ENCODE results near the gene DCHS2. TPM values are rescaled to one million over a fixed set of nuclear protein-coding genes. Genes with fewer than 3 reads are reported as not detected.

Gene DCHS2
- total RNA-seq, 2 experiments from 2014 or later, result not detected

DNA sequence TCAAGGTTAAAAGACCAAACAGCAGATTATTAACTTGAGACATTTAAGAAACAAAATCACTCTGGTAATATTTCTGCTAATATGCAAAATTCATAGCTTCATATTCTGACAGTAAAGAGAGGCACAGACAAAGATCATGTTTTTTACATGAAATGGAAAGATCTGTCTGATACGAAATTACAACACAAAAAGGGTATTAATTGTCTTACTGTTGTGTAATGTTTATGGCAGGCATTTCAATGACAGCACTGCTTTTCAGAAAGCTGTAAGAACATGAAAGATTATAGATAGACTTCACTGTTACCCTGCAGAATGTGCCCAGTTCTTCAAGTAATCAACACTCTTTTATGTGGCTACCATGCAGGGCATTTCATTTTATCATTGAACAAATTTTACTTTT lies 15.4 kb downstream of the DCHS2 start:
- Histone ChIP-seq H3K27ac (ENCODE audit: low read depth, low read length, poor library complexity, severe bottlenecking) (no peak overlapping the region), H3K4me2 (ENCODE audit: low read length) (no peak overlapping the region), H3K9me3 (ENCODE audit: low read length) (no peaks in the 10 kb centered on the region), H3K36me3 (ENCODE audit: insufficient read depth, low read length) (no peaks in the 10 kb centered on the region), H2AFZ (ENCODE audit: low read length) (no peak overlapping the region), H4K20me1 (ENCODE audit: insufficient read depth, low read length) (no peaks in the 10 kb centered on the region), H3K4me3 (ENCODE audit: low read depth, low read length, poor library complexity, severe bottlenecking) (no peak overlapping the region), H3K79me2 (ENCODE audit: insufficient read depth, low read depth, low read length) (no peaks in the 10 kb centered on the region), H3K9me2 (ENCODE audit: insufficient read depth, low read length) (no peaks in the 10 kb centered on the region), H3K4me1 (ENCODE audit: insufficient read depth, low read length, poor library complexity, severe bottlenecking) (no peaks in the 10 kb centered on the region)
- no TSS peak for BruUV-seq (replicated peaks)
- POLR2A ChIA-PET, result no interaction called here
- DNase-seq (ENCODE audit: low spot score), result no peak
- TF ChIP-seq CTCF (conservative IDR thresholded peaks at IDR 0.05; ENCODE audit: low read length), result no peak
- no peak for TF ChIP-seq EZH2phosphoT487 (IDR thresholded peaks at IDR 0.05; ENCODE audit: borderline replicate concordance, low read depth, low read length)
- intact Hi-C loops (cut with micrococcal nuclease; ENCODE audit: unreplicated experiment), result no loop called here
- CTCF ChIA-PET (ENCODE audit: unreplicated experiment), result no interaction called here

DNA sequence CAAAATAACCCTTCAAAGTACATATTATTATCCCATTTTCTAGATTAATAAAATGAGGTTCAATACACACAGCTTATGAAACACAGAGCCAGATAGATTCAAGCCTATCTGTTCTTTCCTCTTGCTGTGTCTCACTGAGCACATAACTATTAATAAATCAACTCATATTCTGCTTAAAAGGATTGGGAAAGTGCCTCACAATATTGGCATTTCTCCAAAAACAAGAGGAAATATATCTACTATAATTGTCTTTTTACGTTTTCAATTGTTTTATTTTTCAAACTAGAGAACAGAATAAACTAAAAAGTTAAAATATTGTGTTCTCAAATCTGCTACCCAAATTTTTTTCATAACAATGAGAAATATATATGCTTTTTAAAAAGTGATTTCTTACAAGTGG lies 15.8 kb downstream of the DCHS2 start:
- intact Hi-C loops (cut with micrococcal nuclease; ENCODE audit: unreplicated experiment), result no loop called here
- POLR2A ChIA-PET, result no interaction called here
- TF ChIP-seq EZH2phosphoT487 (IDR thresholded peaks at IDR 0.05; ENCODE audit: borderline replicate concordance, low read depth, low read length) (no peak), CTCF (conservative IDR thresholded peaks at IDR 0.05; ENCODE audit: low read length) (no peak)

DNA sequence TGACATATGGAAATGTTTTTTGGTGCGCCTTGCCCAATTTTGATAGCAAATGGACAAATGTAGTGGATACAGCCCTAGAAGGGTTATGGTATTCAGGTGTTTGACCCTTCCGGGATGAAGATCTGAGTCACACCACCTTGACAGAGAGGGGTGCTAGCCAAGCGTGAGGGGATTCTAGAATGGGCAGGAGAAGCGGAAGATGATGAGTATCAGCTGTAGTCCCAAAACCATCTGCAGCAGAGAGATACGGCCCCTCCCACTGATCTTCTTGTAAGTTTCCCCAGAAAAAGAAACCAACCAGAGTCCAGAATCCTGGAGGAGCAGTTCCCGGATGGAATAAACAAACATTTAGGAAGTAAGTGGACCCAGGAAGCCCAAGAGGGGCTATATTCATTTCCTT lies 18.1 kb downstream of the DCHS2 start:
- Histone ChIP-seq H3K9me2 (ENCODE audit: insufficient read depth, low read length) (no peaks in the 10 kb centered on the region), H3K27ac (ENCODE audit: low read depth, low read length, poor library complexity, severe bottlenecking) (no peak overlapping the region), H3K4me2 (ENCODE audit: low read length) (no peak overlapping the region), H3K36me3 (ENCODE audit: insufficient read depth, low read length) (no peaks in the 10 kb centered on the region), H3K4me3 (ENCODE audit: low read depth, low read length, poor library complexity, severe bottlenecking) (no peak overlapping the region), H2AFZ (ENCODE audit: low read length) (no peak overlapping the region), H4K20me1 (ENCODE audit: insufficient read depth, low read length) (no peaks in the 10 kb centered on the region), H3K79me2 (ENCODE audit: insufficient read depth, low read depth, low read length) (no peaks in the 10 kb centered on the region), H3K9me3 (ENCODE audit: low read length) (no peaks in the 10 kb centered on the region), H3K4me1 (ENCODE audit: insufficient read depth, low read length, poor library complexity, severe bottlenecking) (no peaks in the 10 kb centered on the region)
- intact Hi-C loops (cut with micrococcal nuclease; ENCODE audit: unreplicated experiment), result no loop called here
- no peak for TF ChIP-seq CTCF (conservative IDR thresholded peaks at IDR 0.05; ENCODE audit: low read length)
- TF ChIP-seq EZH2phosphoT487 (IDR thresholded peaks at IDR 0.05; ENCODE audit: borderline replicate concordance, low read depth, low read length), result no peak
- no TSS peak for BruUV-seq (replicated peaks)
- POLR2A ChIA-PET, result no interaction called here
- CTCF ChIA-PET (ENCODE audit: unreplicated experiment), result no interaction called here
- no peak for DNase-seq (ENCODE audit: low spot score)

More for the DNA sequence above, 15.8 kb downstream of the DCHS2 start:
- BruUV-seq (replicated peaks), result no TSS peak
- H3K9me2 ChIP-seq (ENCODE audit: insufficient read depth, low read length), result no peaks in the 10 kb centered on the region
- no peaks in the 10 kb centered on the region for H3K9me3 ChIP-seq (ENCODE audit: low read length)
- no peaks in the 10 kb centered on the region for H4K20me1 ChIP-seq (ENCODE audit: insufficient read depth, low read length)
- no peak overlapping the region for H3K4me2 ChIP-seq (ENCODE audit: low read length)
- H3K4me1 ChIP-seq (ENCODE audit: insufficient read depth, low read length, poor library complexity, severe bottlenecking), result no peaks in the 10 kb centered on the region
- no peak overlapping the region for H2AFZ ChIP-seq (ENCODE audit: low read length)
- H3K36me3 ChIP-seq (ENCODE audit: insufficient read depth, low read length), result no peaks in the 10 kb centered on the region
- H3K4me3 ChIP-seq (ENCODE audit: low read depth, low read length, poor library complexity, severe bottlenecking), result no peak overlapping the region
- no peaks in the 10 kb centered on the region for H3K79me2 ChIP-seq (ENCODE audit: insufficient read depth, low read depth, low read length)
- DNase-seq (ENCODE audit: low spot score), result no peak
- no peak overlapping the region for H3K27ac ChIP-seq (ENCODE audit: low read depth, low read length, poor library complexity, severe bottlenecking)
- CTCF ChIA-PET (ENCODE audit: unreplicated experiment), result no interaction called here

Data from OCI-LY7 (cell line).